Thyroid gland (tissue), 4 donors: ENCODE data around the gene MBD2.

Experiments used
- CTCF ChIP-seq, 6 experiments: fragments of 200-600 bp in 3 of 6; fragments of 450-650 bp in 3 of 6; sonication (generic) in 3 of 6; IDR thresholded peaks; one replicate each; pipeline ENCODE4 v1.5.1; 2016 to 2019; ENCODE audit warnings: antibody characterized with exemption in 6 of 6, mild to moderate bottlenecking in 2 of 6, inconsistent platforms in 1 of 6, moderate library complexity in 1 of 6
- POLR2A ChIP-seq, 2 donors: fragments of 450-650 bp; IDR thresholded peaks; one replicate each; pipeline ENCODE4 v1.6.1; 2017; ENCODE audit warnings: antibody characterized with exemption in 2 of 2, mild to moderate bottlenecking in 2 of 2, moderate library complexity in 1 of 2

GRCh38 chr18:54192900-54193299 is 31.6 kb downstream of the MBD2 start:
- TF ChIP-seq CTCF (IDR thresholded peaks at IDR 0.05) = no peak
- TF ChIP-seq POLR2A (IDR thresholded peaks at IDR 0.05) = no peak
